GM10248 (cell line): ENCODE data around the gene NFATC3.
A peak's percentile ranks its signal among the peaks of the same experiment; 100 is the strongest.

Experiments
- CTCF ChIA-PET: fragments of 300-600 bp; sonication (Branson Sonifier 250); formaldehyde crosslinking; extraction: SDS; loops from one replicate; lab custom pipeline; 2021; ENCODE audit warnings: antibody characterized with exemption; lab: Yijun Ruan, JAX
- POLR2A ChIA-PET: fragments of 350-650 bp; sonication (Branson Sonifier 250); formaldehyde crosslinking; extraction: SDS; loops from one replicate; lab custom pipeline; 2020; ENCODE audit warnings: antibody characterized with exemption; lab: Yijun Ruan, JAX
- DNase-seq: peaks from one replicate; pipeline ENCODE4 v3.0.0; 2012; ENCODE audit errors: extremely low spot score
- CTCF ChIP-seq: IDR thresholded peaks from 2 replicates; pipeline ENCODE4 v1.5.1; 2012; ENCODE audit warnings: mild to moderate bottlenecking, low read depth; ENCODE audit errors: extremely low read depth, missing control alignments, control extremely low read depth

NFATC3 gene

GRCh38 chr16:68070806-68071517 lies 14.2 kb upstream of the NFATC3 start:
- TF ChIP-seq CTCF = no peak
- peak; percentile 62 for DNase-seq
- ChIA-PET POLR2A (interaction anchor here (0.6 to 1.2 kb wide), 2 partner anchors 14 to 509 kb away, joined by 3 to 5 read pairs; partner anchors contain the start of gene NFATC3), CTCF (interaction anchor here (0.8 to 4.3 kb wide), 13 partner anchors 10 to 258 kb away, joined by 3 to 22 read pairs (median 5); partner anchors contain the start of gene NFATC3)

GRCh38 chr16:68071518-68071901 lies 13.7 kb upstream of the NFATC3 start:
- CTCF ChIA-PET = interaction anchor here (0.8 to 4.3 kb wide), 12 partner anchors 10 to 255 kb away, joined by 3 to 22 read pairs (median 4); partner anchors contain the start of gene NFATC3
- TF ChIP-seq CTCF = no peak
- POLR2A ChIA-PET = interaction anchor here (0.6 kb wide), 1 partner anchor 510 kb away, joined by 3 read pairs; no protein-coding TSS in a partner anchor
- DNase-seq = no peak

GRCh38 chr16:68072038-68072695 lies 13.0 kb upstream of the NFATC3 start:
- POLR2A ChIA-PET = no interaction called here
- no peak for DNase-seq
- no peak for TF ChIP-seq CTCF
- CTCF ChIA-PET = interaction anchor here (0.8 to 4.3 kb wide), 12 partner anchors 11 to 231 kb away, joined by 3 to 22 read pairs (median 4); partner anchors contain the start of gene NFATC3

- no peak for TF ChIP-seq CTCF
- CTCF ChIA-PET = interaction anchor here (0.7 to 4.3 kb wide), 11 partner anchors 10 to 254 kb away, joined by 3 to 37 read pairs (median 6); partner anchors contain the start of genes DPEP2 and NFATC3
- no peak for DNase-seq
- POLR2A ChIA-PET = interaction anchor here (0.6 to 2.8 kb wide), 2 partner anchors 10 to 205 kb away, joined by 3 to 8 read pairs; partner anchors contain the start of gene NFATC3
These were observed 11.0 kb upstream of the NFATC3 start for GRCh38 chr16:68073902-68074760.

- POLR2A ChIA-PET = interaction anchor here (0.5 to 2.8 kb wide), 3 partner anchors 10 to 553 kb away, joined by 3 to 8 read pairs (median 3); partner anchors contain the start of gene NFATC3
- DNase-seq = peak; percentile 78
- CTCF ChIA-PET = interaction anchor here (0.7 to 4.3 kb wide), 11 partner anchors 9 to 403 kb away, joined by 3 to 37 read pairs (median 6); partner anchors contain the start of genes NFATC3 and NRN1L
- no peak for TF ChIP-seq CTCF
These were observed 10.2 kb upstream of the NFATC3 start for GRCh38 chr16:68074850-68075555.
